HEK293T (cell line): ENCODE results near the gene TLK2.

Experiments used
- CTCF ChIA-PET: fragments of 350-600 bp; formaldehyde crosslinking; extraction: SDS; loops from one replicate; lab custom pipeline; 2021; ENCODE audit warnings: antibody characterized with exemption, inconsistent platforms; lab: Yijun Ruan, JAX
- POLR2A ChIA-PET: fragments of 350-600 bp; formaldehyde crosslinking; extraction: SDS; loops from one replicate; lab custom pipeline; 2020; ENCODE audit warnings: antibody characterized with exemption, inconsistent platforms; lab: Yijun Ruan, JAX
- DNase-seq: peaks from one replicate; pipeline ENCODE4 v3.0.0; 2012; ENCODE audit warnings: mixed read lengths; ENCODE audit errors: extremely low spot score
- ARNT ChIP-seq: fragments of 450-650 bp; IDR thresholded peaks from 2 replicates; pipeline ENCODE4 v1.6.1; 2017; ENCODE audit warnings: mild to moderate bottlenecking
- BHLHE40 ChIP-seq: fragments of 450-650 bp; IDR thresholded peaks from 2 replicates; pipeline ENCODE4 v1.6.1; 2016; ENCODE audit warnings: mild to moderate bottlenecking, moderate library complexity, borderline replicate concordance
- CTBP1 ChIP-seq: fragments of 450-650 bp; IDR thresholded peaks from 2 replicates; pipeline ENCODE4 v1.6.1; 2016; ENCODE audit warnings: borderline replicate concordance
- ELF4 ChIP-seq: fragments of 450-650 bp; IDR thresholded peaks from 2 replicates; pipeline ENCODE4 v1.6.1; 2017; ENCODE audit warnings: antibody characterized with exemption
- FOXA1 ChIP-seq: fragments of 450-650 bp; IDR thresholded peaks from 2 replicates; pipeline ENCODE4 v1.6.1; 2016; ENCODE audit warnings: mild to moderate bottlenecking
- FOXK2 ChIP-seq: fragments of 450-650 bp; IDR thresholded peaks from 2 replicates; pipeline ENCODE4 v1.6.1; 2016; ENCODE audit warnings: mild to moderate bottlenecking
- FOXM1 ChIP-seq: fragments of 450-650 bp; IDR thresholded peaks from 2 replicates; pipeline ENCODE4 v1.6.1; 2017; ENCODE audit warnings: mild to moderate bottlenecking, borderline replicate concordance
- HDGF ChIP-seq: fragments of 450-650 bp; IDR thresholded peaks from 2 replicates; pipeline ENCODE4 v1.6.1; 2017; ENCODE audit warnings: antibody characterized with exemption, borderline replicate concordance
- L3MBTL2 ChIP-seq: fragments of 450-650 bp; conservative IDR thresholded peaks from 2 replicates; pipeline ENCODE4 v1.6.1; 2016; ENCODE audit warnings: mild to moderate bottlenecking
- LEF1 ChIP-seq: fragments of 450-650 bp; IDR thresholded peaks from 2 replicates; pipeline ENCODE4 v1.6.1; 2017; ENCODE audit warnings: mild to moderate bottlenecking, borderline replicate concordance
- NFRKB ChIP-seq: fragments of 450-650 bp; IDR thresholded peaks from 2 replicates; pipeline ENCODE4 v1.6.1; 2016; ENCODE audit warnings: mild to moderate bottlenecking, moderate library complexity
- PKNOX1 ChIP-seq: fragments of 450-650 bp; IDR thresholded peaks from 2 replicates; pipeline ENCODE4 v1.6.1; 2016
- SP1 ChIP-seq: fragments of 450-650 bp; IDR thresholded peaks from 2 replicates; pipeline ENCODE4 v1.6.1; 2017
- SUZ12 ChIP-seq: fragments of 450-650 bp; IDR thresholded peaks from 2 replicates; pipeline ENCODE4 v1.6.1; 2016; ENCODE audit warnings: mild to moderate bottlenecking
- TARDBP ChIP-seq: fragments of 450-650 bp; IDR thresholded peaks from 2 replicates; pipeline ENCODE4 v1.6.1; 2016
- ZNF384 ChIP-seq: fragments of 450-650 bp; IDR thresholded peaks from 2 replicates; pipeline ENCODE4 v1.6.1; 2016

Gene TLK2

DNA sequence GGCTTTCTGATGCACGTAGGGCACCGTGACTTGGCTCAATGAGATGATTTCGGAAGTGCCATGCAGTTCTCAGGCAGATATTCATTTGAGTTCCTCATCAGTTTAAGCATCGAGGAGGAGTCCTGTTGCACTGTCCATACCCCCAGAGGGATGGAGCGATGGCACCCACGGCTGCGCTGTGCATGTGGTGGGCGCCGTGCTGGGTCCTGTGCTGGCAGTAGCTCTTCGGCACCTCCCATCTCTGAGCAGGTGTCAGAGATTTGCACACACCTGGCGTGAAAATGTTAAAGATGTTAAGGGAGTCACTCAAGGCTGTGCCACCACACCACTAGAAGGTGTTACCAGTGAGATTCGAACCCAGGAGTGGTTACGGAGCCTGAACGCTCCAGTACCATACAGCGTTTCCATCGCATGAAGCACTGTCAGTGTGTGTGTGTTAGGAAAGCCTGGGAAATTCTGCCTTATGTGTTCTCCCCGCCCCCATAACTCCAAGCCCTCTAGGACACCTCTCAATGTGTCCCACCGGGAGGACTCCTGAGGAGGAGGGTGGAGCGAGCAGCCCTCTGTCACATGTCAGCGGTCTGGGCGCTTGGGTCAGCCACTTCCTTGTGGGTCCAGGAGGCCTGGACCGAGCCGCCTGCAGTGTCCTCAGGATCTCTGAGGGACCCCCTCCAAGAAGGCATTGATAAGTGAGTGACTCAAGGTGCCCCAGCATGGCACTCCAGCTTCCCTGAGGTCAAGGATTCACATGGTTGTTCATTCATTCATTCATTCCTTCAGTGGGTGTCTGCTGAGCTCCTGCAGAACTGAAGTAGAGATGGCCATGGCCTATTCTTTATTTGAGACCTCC, 152.7 kb downstream of the TLK2 start:
- TF ChIP-seq CTBP1 (no peak), ELF4 (no peak), LEF1 (no peak), ZNF384 (no peak), SP1 (no peak), BHLHE40 (no peak), ARNT (no peak), FOXK2 (no peak), FOXA1 (no peak), SUZ12 (no peak), L3MBTL2 (no peak), NFRKB (no peak), TARDBP (no peak), FOXM1 (no peak), PKNOX1 (no peak), HDGF (no peak)
- ChIA-PET CTCF (no interaction called here), POLR2A (no interaction called here)
- no peak for DNase-seq

DNA sequence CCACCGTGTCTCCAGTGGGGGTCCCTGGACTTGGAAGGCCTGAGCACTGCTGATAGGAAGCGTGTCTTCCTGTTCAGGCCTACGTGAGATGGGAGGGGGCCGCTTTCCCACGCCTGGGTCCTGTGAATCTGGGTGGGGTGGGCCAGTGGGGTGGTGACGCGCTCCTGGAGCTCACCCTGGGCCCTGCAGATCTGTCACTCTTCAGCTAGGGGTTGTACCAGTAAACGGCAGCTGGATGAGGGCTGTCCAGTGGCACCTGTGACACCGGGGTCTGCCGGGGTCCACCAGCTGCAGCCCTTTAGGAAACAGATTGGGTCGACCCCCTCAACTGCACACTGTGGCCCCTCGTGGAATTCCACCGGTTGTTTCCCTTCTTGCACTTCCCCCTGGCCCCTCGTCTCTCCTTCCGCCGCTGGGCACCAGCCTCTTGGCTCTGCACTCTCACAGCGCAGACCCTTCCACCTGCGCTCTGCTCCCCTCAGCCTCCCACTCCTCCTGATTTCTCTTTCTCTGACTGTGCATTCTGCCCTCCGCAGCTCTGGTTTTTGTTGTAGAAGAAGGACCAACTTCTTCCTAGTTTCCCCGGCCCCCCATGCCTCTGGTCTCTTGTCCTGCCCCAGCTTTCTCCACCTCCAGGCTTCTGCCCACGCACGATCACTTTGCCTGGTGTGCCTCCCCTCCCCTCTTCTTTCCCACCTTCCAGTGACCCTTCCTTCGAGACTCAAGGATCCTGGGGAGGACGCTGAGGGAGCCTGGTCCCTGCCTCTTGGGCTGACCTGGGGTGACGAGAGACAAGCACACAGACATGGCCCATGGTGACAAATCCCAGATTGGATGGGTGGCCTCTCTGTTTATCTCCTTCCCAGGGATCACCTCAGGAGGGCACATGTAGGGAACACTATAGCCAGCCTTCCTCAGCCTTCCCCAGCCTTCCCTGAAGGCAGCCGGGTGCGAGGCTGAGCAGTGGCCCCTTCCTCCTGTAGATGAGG, 153.6 kb downstream of the TLK2 start:
- POLR2A ChIA-PET, result no interaction called here
- DNase-seq, result no peak
- TF ChIP-seq FOXM1 (no peak), CTBP1 (no peak), SUZ12 (no peak), BHLHE40 (no peak), LEF1 (no peak), SP1 (no peak), L3MBTL2 (no peak), NFRKB (no peak), FOXA1 (no peak), ARNT (no peak), ELF4 (no peak), FOXK2 (no peak), HDGF (no peak), TARDBP (no peak), PKNOX1 (no peak), ZNF384 (no peak)
- CTCF ChIA-PET, result no interaction called here

DNA sequence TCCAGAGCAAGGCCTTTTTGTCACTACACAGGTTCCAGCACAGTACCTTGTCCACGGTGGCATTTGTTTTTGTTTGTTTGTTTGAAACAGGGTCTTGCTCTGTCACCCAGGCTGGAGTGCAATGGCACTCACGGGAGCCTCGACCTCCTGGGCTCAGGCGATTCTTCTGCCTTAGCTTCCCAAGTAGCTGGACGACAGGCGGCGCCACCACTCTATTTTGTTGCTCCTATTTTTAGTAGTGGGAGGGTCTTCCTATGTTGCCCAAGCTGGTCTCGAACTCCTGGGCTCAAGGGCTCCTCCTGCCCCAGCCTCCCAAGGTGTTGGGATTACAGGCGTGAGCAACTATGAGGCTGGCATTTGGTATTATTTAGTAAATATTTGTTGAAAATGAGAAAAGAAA, 159.2 kb downstream of the TLK2 start:
- ChIA-PET POLR2A (no interaction called here), CTCF (interaction anchor here (0.6 to 1.4 kb wide), 3 partner anchors 22 to 117 kb away, joined by 4 to 6 read pairs (median 5); no protein-coding TSS in a partner anchor)
- no peak for DNase-seq
- TF ChIP-seq FOXK2 (no peak), ELF4 (no peak)

DNA sequence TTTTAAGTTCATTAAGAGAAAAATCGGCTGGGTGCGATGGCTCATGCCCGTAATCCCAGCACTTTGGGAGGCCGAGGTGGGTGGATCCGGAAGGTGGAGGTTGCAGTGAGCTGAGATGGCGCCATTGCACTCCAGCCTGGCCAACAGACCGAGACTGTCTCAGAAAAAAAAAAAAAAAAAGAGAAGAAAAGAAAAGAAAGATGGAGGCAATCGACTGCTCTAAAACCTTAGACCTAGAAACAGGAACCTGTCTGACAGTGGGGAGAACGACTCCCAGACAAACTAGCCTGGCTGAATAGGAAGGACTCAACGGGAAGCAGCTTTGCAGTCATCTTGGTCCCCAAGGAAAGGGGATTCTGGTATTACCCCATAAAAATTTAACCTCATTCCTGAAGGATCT, 162.5 kb downstream of the TLK2 start:
- POLR2A ChIA-PET, result no interaction called here
- TF ChIP-seq BHLHE40 (no peak), ZNF384 (no peak), L3MBTL2 (no peak), HDGF (no peak), CTBP1 (no peak), LEF1 (no peak), ELF4 (no peak), ARNT (no peak), NFRKB (no peak), FOXK2 (no peak)

DNA sequence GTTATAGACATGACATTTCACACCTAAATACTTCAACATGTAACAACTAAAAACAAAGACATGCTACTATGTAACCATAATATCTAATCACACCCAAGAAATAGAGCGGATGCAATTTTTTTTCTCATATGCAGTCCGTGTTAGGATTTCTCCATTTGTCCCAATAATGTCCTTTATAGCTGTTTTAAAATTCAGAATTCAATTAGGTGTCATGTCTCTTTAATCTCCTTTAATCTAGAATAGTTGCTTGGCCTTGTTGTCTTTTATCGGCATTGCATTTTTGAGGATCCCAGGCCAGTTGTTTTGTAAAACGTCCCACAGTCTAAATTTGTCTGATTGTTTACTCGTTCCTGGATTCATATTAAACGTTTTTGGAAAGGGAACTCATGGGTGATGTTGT, 163.3 kb downstream of the TLK2 start:
- CTCF ChIA-PET, result interaction anchor here (0.7 kb wide), 1 partner anchor 85 kb away, joined by 3 read pairs; no protein-coding TSS in a partner anchor
- no peak for DNase-seq
- TF ChIP-seq L3MBTL2 (no peak), ZNF384 (no peak), CTBP1 (no peak), FOXM1 (no peak), SUZ12 (no peak)
- POLR2A ChIA-PET, result no interaction called here

More for the DNA sequence above, 162.5 kb downstream of the TLK2 start:
- CTCF ChIA-PET, result interaction anchor here (0.6 kb wide), 1 partner anchor 934 kb away, joined by 3 read pairs; no protein-coding TSS in a partner anchor
- DNase-seq, result no peak

GRCh38 chr17:62643496-62643895, 164.9 kb downstream of the TLK2 start:
- TF ChIP-seq L3MBTL2 (no peak), FOXM1 (no peak), PKNOX1 (no peak), SP1 (no peak), NFRKB (no peak)
- ChIA-PET CTCF (no interaction called here), POLR2A (no interaction called here)
- no peak for DNase-seq
